ENCODE measurements around the gene FAAP100. TPM values are rescaled to one million over a fixed set of nuclear protein-coding genes. Genes with fewer than 3 reads are reported as not detected.

FAAP100 gene
- total and polyA plus RNA-seq, 2 donors (not counting 1 experiment from before 2014, with no cell fraction given) = 62.0 to 72.7 TPM

- peaks cover 27% of the 10 kb centered on the region for H4K20me1 ChIP-seq (ENCODE audit: control insufficient read depth, insufficient read depth, low read length, poor library complexity, severe bottlenecking)
- H3K79me2 ChIP-seq (ENCODE audit: control insufficient read depth, insufficient read depth, low read length) = peaks cover 70% of the 10 kb centered on the region
- intact Hi-C loops (cut with micrococcal nuclease) = loop anchor here (1.0 to 10.0 kb wide), 6 partner anchors 22 to 1718 kb away; partner anchors contain the start of genes CBX8, P4HB, RNF213 and SLC38A10
- peak; percentile 82 for DNase-seq
- no peak for TF ChIP-seq EZH2 (IDR thresholded peaks at IDR 0.05; ENCODE audit: borderline replicate concordance, insufficient read depth, low read depth, low read length, poor library complexity, severe bottlenecking)
- TF ChIP-seq, protein P1, sequence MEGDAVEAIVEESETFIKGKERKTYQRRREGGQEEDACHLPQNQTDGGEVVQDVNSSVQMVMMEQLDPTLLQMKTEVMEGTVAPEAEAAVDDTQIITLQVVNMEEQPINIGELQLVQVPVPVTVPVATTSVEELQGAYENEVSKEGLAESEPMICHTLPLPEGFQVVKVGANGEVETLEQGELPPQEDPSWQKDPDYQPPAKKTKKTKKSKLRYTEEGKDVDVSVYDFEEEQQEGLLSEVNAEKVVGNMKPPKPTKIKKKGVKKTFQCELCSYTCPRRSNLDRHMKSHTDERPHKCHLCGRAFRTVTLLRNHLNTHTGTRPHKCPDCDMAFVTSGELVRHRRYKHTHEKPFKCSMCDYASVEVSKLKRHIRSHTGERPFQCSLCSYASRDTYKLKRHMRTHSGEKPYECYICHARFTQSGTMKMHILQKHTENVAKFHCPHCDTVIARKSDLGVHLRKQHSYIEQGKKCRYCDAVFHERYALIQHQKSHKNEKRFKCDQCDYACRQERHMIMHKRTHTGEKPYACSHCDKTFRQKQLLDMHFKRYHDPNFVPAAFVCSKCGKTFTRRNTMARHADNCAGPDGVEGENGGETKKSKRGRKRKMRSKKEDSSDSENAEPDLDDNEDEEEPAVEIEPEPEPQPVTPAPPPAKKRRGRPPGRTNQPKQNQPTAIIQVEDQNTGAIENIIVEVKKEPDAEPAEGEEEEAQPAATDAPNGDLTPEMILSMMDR (IDR thresholded peaks at IDR 0.05) = no peak
- peak overlapping the region; percentile 61 to 94 (median 76) for H3K4me3 ChIP-seq (ENCODE audit: control extremely low read depth in 1 of 5, extremely low read depth in 1 of 5, insufficient read depth in 1 of 5, low read depth in 2 of 5, low read length in 4 of 5)
- peak overlapping the region; percentile 97 to 98 for H3K27ac ChIP-seq (ENCODE audit: low read length in 2 of 2)
- H3K4me1 ChIP-seq (ENCODE audit: control insufficient read depth in 2 of 2, insufficient read depth in 2 of 2, low read length in 2 of 2) = peaks cover 48 to 70% of the 10 kb centered on the region in 2 donors
- Mint-ChIP-seq H3K27ac (peak overlapping the region; percentile 99), H3K4me3 (peak overlapping the region; percentile 98), H3K9me3 (ENCODE audit: insufficient read depth) (no peaks in the 10 kb centered on the region), H3K4me1 (peaks cover 64% of the 10 kb centered on the region), H3K27me3 (no peaks in the 10 kb centered on the region)
- CTCF ChIA-PET = interaction anchor here (0.9 to 2.6 kb wide), 8 partner anchors 15 to 223 kb away, joined by 3 to 11 read pairs (median 4); no protein-coding TSS in a partner anchor
- H3K4me2 ChIP-seq (replicated peaks; ENCODE audit: low read depth, low read length, poor library complexity, severe bottlenecking) = peak overlapping the region; percentile 99
- H3K27me3 ChIP-seq (replicated peaks in 1 of 4; ENCODE audit: control extremely low read depth in 1 of 4, control insufficient read depth in 3 of 4, insufficient read depth in 4 of 4, low read length in 3 of 4) = no peaks in the 10 kb centered on the region
- peaks cover 0 to 29% of the 10 kb centered on the region in 2 experiments for H3K36me3 ChIP-seq (replicated peaks in 1 of 2; ENCODE audit: control extremely low read depth in 1 of 2, control insufficient read depth in 1 of 2, extremely low read depth in 1 of 2, insufficient read depth in 2 of 2, low read length in 1 of 2)
- peak overlapping the region; percentile 87 for H3K9ac ChIP-seq (ENCODE audit: low read length)
- peak overlapping the region; percentile 74 for H2AFZ ChIP-seq (ENCODE audit: insufficient read depth, low read depth, low read length, poor library complexity, severe bottlenecking)
- POLR2A ChIA-PET = interaction anchor here (0.6 to 4.8 kb wide), 4 partner anchors 26 to 521 kb away, joined by 3 to 33 read pairs (median 4); partner anchors contain the start of gene FAAP100
- ATAC-seq (ENCODE audit: low read depth) = peak; percentile 29
- WGBS (ENCODE audit: insufficient coverage) = under 1% methylated on average over 82 of the region's 82 CpGs
- no peaks in the 10 kb centered on the region for H3K9me3 ChIP-seq (ENCODE audit: control extremely low read depth in 1 of 3, control insufficient read depth in 2 of 3, insufficient read depth in 1 of 3, low read length in 2 of 3)
Observed at GRCh38 chr17:81514739-81515529, 37.2 kb downstream of the FAAP100 start.

DNA sequence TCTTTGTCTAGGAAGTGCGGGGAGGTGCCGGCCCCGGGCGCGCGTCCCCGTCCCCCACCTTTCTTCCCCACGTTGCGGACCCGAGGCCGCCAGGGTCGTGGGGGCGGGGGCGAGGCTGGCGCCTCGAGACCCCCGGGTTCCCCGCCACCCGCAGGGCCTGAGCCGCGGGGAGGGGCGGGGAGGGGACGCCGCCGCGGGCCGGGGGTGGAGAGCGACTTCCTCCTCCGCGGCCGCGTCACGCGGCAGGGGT is 37.7 kb downstream of the FAAP100 start:
- H3K4me3 ChIP-seq (ENCODE audit: control extremely low read depth in 1 of 5, extremely low read depth in 1 of 5, insufficient read depth in 1 of 5, low read depth in 2 of 5, low read length in 4 of 5) = peak overlapping the region; percentile 36 to 94 (median 73)
- no peaks in the 10 kb centered on the region for H3K27me3 Mint-ChIP-seq
- H4K20me1 ChIP-seq (ENCODE audit: control insufficient read depth, insufficient read depth, low read length, poor library complexity, severe bottlenecking) = peaks cover 32% of the 10 kb centered on the region
- peak overlapping the region; percentile 96 for H3K27ac Mint-ChIP-seq
- no peak for TF ChIP-seq EZH2 (IDR thresholded peaks at IDR 0.05; ENCODE audit: borderline replicate concordance, insufficient read depth, low read depth, low read length, poor library complexity, severe bottlenecking)
- TF ChIP-seq, protein P1 (IDR thresholded peaks at IDR 0.05) = no peak
- DNase-seq (no peak), ATAC-seq (ENCODE audit: low read depth) (no peak)
- H3K9me3 ChIP-seq (ENCODE audit: control extremely low read depth in 1 of 3, control insufficient read depth in 2 of 3, insufficient read depth in 1 of 3, low read length in 2 of 3) = no peaks in the 10 kb centered on the region
- intact Hi-C loops (cut with micrococcal nuclease) = loop anchor here (1.0 to 10.0 kb wide), 4 partner anchors 23 to 1717 kb away; partner anchors contain the start of genes CBX8 and SLC38A10
- peak overlapping the region; percentile 87 for H3K9ac ChIP-seq (ENCODE audit: low read length)
- H3K4me1 Mint-ChIP-seq = peaks cover 69% of the 10 kb centered on the region
- peaks cover 48 to 70% of the 10 kb centered on the region in 2 donors for H3K4me1 ChIP-seq (ENCODE audit: control insufficient read depth in 2 of 2, insufficient read depth in 2 of 2, low read length in 2 of 2)
- no peaks in the 10 kb centered on the region for H3K27me3 ChIP-seq (replicated peaks in 1 of 4; ENCODE audit: control extremely low read depth in 1 of 4, control insufficient read depth in 3 of 4, insufficient read depth in 4 of 4, low read length in 3 of 4)
- peak overlapping the region; percentile 89 to 97 for H3K27ac ChIP-seq (ENCODE audit: low read length in 2 of 2)
- H3K79me2 ChIP-seq (ENCODE audit: control insufficient read depth, insufficient read depth, low read length) = peaks cover 70% of the 10 kb centered on the region
- no peaks in the 10 kb centered on the region for H3K9me3 Mint-ChIP-seq (ENCODE audit: insufficient read depth)
- H2AFZ ChIP-seq (ENCODE audit: insufficient read depth, low read depth, low read length, poor library complexity, severe bottlenecking) = peak overlapping the region; percentile 74
- peak overlapping the region; percentile 84 for H3K4me3 Mint-ChIP-seq
- 0% methylated on average over 31 of the region's 34 CpGs for WGBS (ENCODE audit: insufficient coverage)
- ChIA-PET POLR2A (interaction anchor here (2.6 to 4.8 kb wide), 2 partner anchors 31 to 37 kb away, joined by 8 to 33 read pairs; partner anchors contain the start of gene FAAP100), CTCF (interaction anchor here (1.1 to 2.6 kb wide), 3 partner anchors 16 to 87 kb away, joined by 3 to 11 read pairs (median 7); no protein-coding TSS in a partner anchor)
- peaks cover 0 to 34% of the 10 kb centered on the region in 2 experiments for H3K36me3 ChIP-seq (replicated peaks in 1 of 2; ENCODE audit: control extremely low read depth in 1 of 2, control insufficient read depth in 1 of 2, extremely low read depth in 1 of 2, insufficient read depth in 2 of 2, low read length in 1 of 2)
- peak overlapping the region; percentile 99 for H3K4me2 ChIP-seq (replicated peaks; ENCODE audit: low read depth, low read length, poor library complexity, severe bottlenecking)

Measured in B cell (primary cell).